Heart left ventricle (tissue), 13 donors: Measurements from ENCODE around the gene DTX3L.

ENCODE experiments used
- POLR2A ChIP-seq, 2 donors: fragments of 450-650 bp; IDR thresholded peaks; one replicate each; pipeline ENCODE4 v1.6.1; 2017; ENCODE audit warnings: antibody characterized with exemption in 2 of 2, mild to moderate bottlenecking in 2 of 2, moderate library complexity in 2 of 2
- TF ChIP-seq, protein P1 (sequence below), 12 donors: fragments of 200-600 bp; sonication (generic) in 4 of 12; IDR thresholded peaks; one replicate each; pipeline versions ENCODE4 v1.5.0 to v1.8.0; 2018 to 2022; ENCODE audit warnings: antibody characterized with exemption in 12 of 12, mild to moderate bottlenecking in 5 of 12
- donor health status: ischemic (EF 13 %, LVEDD 7.1; RV severe dilation, severe dysfunction).
- donor health status: DM: no; HTN: yes; CAD: no.
- donor health status: DM: no; HTN: no; CAD: no.
- donor health status: ischemic (EF 25% LVEDD 6.9; RV normal size, moderate dysfunction).
- donor health status: ischemic (EF 25% LVEDD 5.7; RV mildly dilated, moderate dysfunction).
- donor health status: ischemic (EF 35%, LVEDD 5.7; RV mildly dilated, moderate dysfunction).
- donor health status: nonischemic (EF 11% LVEDD 7.7; RV severe dilation, severe dysfunction).
- donor health status: DM: yes; HTN: yes; CAD: no.
- donor health status: PGD.
- donor health status: ischemic (EF 29% LVEDD 5.4; RV normal size, mild dysfunction).
- donor health status: nonischemic (EF 23%, LVEDD 6.1; RV moderate dilation, normal function).

GRCh38 chr3:122580470-122580869, 16.3 kb downstream of the DTX3L start:
- TF ChIP-seq, protein P1, sequence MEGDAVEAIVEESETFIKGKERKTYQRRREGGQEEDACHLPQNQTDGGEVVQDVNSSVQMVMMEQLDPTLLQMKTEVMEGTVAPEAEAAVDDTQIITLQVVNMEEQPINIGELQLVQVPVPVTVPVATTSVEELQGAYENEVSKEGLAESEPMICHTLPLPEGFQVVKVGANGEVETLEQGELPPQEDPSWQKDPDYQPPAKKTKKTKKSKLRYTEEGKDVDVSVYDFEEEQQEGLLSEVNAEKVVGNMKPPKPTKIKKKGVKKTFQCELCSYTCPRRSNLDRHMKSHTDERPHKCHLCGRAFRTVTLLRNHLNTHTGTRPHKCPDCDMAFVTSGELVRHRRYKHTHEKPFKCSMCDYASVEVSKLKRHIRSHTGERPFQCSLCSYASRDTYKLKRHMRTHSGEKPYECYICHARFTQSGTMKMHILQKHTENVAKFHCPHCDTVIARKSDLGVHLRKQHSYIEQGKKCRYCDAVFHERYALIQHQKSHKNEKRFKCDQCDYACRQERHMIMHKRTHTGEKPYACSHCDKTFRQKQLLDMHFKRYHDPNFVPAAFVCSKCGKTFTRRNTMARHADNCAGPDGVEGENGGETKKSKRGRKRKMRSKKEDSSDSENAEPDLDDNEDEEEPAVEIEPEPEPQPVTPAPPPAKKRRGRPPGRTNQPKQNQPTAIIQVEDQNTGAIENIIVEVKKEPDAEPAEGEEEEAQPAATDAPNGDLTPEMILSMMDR (IDR thresholded peaks at IDR 0.05) = no peak
- TF ChIP-seq POLR2A (IDR thresholded peaks at IDR 0.05) = no peak
